ENCODE data around the gene UBE3B. TPM values are rescaled to one million over a fixed set of nuclear protein-coding genes. Genes with fewer than 3 reads are reported as not detected.
A peak's percentile ranks its signal among the peaks of the same experiment; 100 is the strongest.

Gene UBE3B
- total RNA-seq, 6 experiments from 2014 or later = 41.3 to 43.6 (median 43.1) TPM

DNA sequence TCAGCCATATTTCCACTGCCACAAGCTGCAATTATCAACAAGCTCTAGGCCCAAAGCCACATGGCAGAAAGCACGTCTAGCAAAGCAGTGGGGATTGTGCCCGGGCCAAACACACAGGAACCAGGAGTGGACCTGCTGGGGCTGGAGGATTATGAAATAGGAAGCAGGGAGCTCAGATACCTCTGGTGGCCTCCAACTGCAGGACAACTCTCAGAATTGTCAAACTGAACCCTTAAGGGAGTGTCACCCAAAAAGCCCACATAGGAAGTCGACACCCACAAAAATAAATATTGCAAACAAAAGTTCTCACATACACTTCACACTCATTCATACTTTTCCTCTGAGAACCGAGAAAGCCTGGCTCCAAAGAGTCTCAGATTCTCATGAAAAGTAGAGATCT, 26.5 kb upstream of the UBE3B start:
- H3K27ac Mint-ChIP-seq = peak overlapping the region; percentile 49
- DNase-seq = no peak
- H3K36me3 Mint-ChIP-seq (ENCODE audit: low read depth) = peaks cover 39% of the 10 kb centered on the region
- no peak overlapping the region for H3K4me3 Mint-ChIP-seq
- H3K27me3 Mint-ChIP-seq (ENCODE audit: insufficient read depth) = peaks cover 2% of the 10 kb centered on the region; the same call in 1 of the 2 replicates
- no peaks in the 10 kb centered on the region for H3K9me3 Mint-ChIP-seq
- peaks cover 41% of the 10 kb centered on the region for H3K4me1 Mint-ChIP-seq (ENCODE audit: low read depth)
- TF ChIP-seq, protein P1, sequence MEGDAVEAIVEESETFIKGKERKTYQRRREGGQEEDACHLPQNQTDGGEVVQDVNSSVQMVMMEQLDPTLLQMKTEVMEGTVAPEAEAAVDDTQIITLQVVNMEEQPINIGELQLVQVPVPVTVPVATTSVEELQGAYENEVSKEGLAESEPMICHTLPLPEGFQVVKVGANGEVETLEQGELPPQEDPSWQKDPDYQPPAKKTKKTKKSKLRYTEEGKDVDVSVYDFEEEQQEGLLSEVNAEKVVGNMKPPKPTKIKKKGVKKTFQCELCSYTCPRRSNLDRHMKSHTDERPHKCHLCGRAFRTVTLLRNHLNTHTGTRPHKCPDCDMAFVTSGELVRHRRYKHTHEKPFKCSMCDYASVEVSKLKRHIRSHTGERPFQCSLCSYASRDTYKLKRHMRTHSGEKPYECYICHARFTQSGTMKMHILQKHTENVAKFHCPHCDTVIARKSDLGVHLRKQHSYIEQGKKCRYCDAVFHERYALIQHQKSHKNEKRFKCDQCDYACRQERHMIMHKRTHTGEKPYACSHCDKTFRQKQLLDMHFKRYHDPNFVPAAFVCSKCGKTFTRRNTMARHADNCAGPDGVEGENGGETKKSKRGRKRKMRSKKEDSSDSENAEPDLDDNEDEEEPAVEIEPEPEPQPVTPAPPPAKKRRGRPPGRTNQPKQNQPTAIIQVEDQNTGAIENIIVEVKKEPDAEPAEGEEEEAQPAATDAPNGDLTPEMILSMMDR (IDR thresholded peaks at IDR 0.05) = no peak

DNA sequence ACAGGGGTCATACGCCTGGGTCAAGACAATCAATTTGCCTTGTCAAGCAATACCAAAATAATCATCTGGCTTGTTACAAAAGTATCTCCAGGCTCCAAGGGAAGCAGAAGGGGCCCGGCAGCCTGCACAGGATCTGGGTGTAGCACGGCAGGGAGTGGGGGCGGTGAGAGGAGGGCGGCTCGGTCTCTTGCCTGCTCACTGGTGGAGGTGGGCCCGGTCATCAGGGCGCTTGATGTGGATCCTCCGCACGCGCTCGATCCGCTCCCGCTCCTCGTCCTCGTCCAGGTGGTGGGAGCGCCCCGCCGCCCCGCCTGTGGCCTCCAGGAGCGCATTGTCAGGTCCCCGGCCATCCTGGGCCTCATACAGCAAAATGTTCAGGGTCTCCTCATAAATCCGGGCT, 26.0 kb upstream of the UBE3B start:
- Mint-ChIP-seq H3K27me3 (ENCODE audit: insufficient read depth) (0 out of 2 replicates have a peak, but pooled peaks cover 2% of the 10 kb centered on the region), H3K4me1 (ENCODE audit: low read depth) (peaks cover 43% of the 10 kb centered on the region), H3K9me3 (no peaks in the 10 kb centered on the region), H3K4me3 (no peak overlapping the region), H3K27ac (no peak overlapping the region), H3K36me3 (ENCODE audit: low read depth) (peaks cover 42% of the 10 kb centered on the region)
- TF ChIP-seq, protein P1 (IDR thresholded peaks at IDR 0.05) = no peak
- no peak for DNase-seq

DNA sequence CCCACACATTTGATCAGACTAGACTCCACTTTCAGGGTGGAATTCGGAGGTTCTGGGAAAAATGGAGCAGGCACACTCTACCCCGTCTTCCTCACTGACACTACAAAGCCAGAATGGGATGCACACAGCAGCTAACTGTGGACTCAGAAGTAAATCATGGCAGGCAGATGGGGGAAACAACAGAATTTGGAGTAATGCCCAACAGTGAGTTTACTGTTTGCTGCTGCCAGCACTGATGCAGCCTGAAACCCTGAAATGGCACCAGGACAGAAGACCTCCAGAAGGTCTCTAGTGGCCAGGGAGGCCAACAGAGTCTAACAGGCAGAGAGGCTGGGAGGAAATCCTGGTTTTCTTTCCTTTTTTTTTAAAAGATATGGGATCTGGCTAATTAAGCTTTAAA, 24.9 kb upstream of the UBE3B start:
- H3K9me3 Mint-ChIP-seq = no peaks in the 10 kb centered on the region
- no peak overlapping the region for H3K27ac Mint-ChIP-seq
- no peak overlapping the region for H3K4me3 Mint-ChIP-seq
- TF ChIP-seq, protein P1 (IDR thresholded peaks at IDR 0.05) = no peak
- H3K4me1 Mint-ChIP-seq (ENCODE audit: low read depth) = peaks cover 53% of the 10 kb centered on the region
- DNase-seq = no peak
- H3K36me3 Mint-ChIP-seq (ENCODE audit: low read depth) = peaks cover 52% of the 10 kb centered on the region
- H3K27me3 Mint-ChIP-seq (ENCODE audit: insufficient read depth) = peaks cover 3% of the 10 kb centered on the region; the same call in 1 of the 2 replicates

DNA sequence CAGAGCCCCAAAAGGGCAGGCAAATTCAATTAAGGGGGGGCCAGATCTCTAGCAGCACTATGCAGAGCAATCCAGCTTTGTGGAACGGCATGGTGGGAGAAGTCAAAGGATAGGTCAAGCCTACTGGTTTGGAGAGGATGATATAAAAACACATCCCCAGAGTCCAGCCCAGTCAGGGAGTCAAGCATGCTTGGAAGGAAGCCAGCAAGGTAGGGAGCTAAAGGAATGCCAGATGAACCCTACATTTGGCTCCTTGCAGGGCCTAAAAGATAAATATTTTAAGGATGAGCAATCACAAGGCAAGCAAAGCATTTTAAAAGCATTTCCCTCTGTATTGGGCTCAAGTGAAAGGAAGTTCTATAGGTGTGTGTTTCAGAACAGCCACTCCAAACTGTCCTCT, 21.7 kb upstream of the UBE3B start:
- Mint-ChIP-seq H3K9me3 (no peaks in the 10 kb centered on the region), H3K4me3 (peak overlapping the region; percentile 25; the same call in 1 of the 2 replicates), H3K27me3 (ENCODE audit: insufficient read depth) (peaks cover 4% of the 10 kb centered on the region; the same call in 1 of the 2 replicates), H3K36me3 (ENCODE audit: low read depth) (peaks cover 69% of the 10 kb centered on the region), H3K27ac (peak overlapping the region; percentile 62), H3K4me1 (ENCODE audit: low read depth) (peaks cover 60% of the 10 kb centered on the region)
- no peak for DNase-seq
- TF ChIP-seq, protein P1 (IDR thresholded peaks at IDR 0.05) = no peak

DNA sequence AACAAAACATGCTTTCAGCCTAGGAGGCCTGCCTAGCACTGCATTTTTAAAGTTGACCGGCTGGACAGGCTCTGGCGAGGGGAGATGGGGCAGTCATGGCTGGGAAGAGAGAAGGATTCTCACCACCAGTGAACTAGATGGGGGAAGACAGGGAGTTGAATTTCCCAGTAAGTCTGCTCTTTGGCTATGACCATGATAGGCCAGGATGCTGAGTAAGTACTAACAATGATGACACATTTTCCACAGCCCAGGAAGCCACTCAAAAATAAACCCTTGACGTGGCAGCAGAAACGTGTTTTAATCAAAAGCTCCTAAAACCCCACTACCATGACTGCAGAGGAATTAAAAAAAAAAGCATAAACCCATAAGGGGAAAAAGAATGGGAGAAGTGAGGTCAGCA, 19.3 kb upstream of the UBE3B start:
- peaks cover 4% of the 10 kb centered on the region; the same call in 1 of the 2 replicates for H3K27me3 Mint-ChIP-seq (ENCODE audit: insufficient read depth)
- peak overlapping the region; percentile 81 for H3K4me3 Mint-ChIP-seq
- H3K9me3 Mint-ChIP-seq = no peaks in the 10 kb centered on the region
- peaks cover 69% of the 10 kb centered on the region for H3K36me3 Mint-ChIP-seq (ENCODE audit: low read depth)
- peak; percentile 66 for DNase-seq
- H3K27ac Mint-ChIP-seq = peak overlapping the region; percentile 99
- TF ChIP-seq, protein P1 (IDR thresholded peaks at IDR 0.05) = no peak
- H3K4me1 Mint-ChIP-seq (ENCODE audit: low read depth) = peaks cover 84% of the 10 kb centered on the region

Measured in HFFc6 (cell line).